Tibial artery (tissue), 4 donors: ENCODE results near the gene SFT2D1.
"Not testable (repeated sequence)": the region's sequence is repeated elsewhere in the genome, so short reads cannot be mapped to it uniquely, and the experiment has no call there.

ENCODE experiments used
- DNase-seq, 2 donors: peaks; one replicate each; pipeline ENCODE4 v3.0.0-alpha.2; 2019
- H3K27ac ChIP-seq, 2 donors: fragments of 200-600 bp; sonication (generic) in 1 of 2; 1 replicate in 1 of 2; 2 replicates in 1 of 2; pipeline ENCODE4 v1.5.1; 2018 to 2019; ENCODE audit warnings: mild to moderate bottlenecking in 1 of 2
- H3K27me3 ChIP-seq, 2 donors: fragments of 200-600 bp; sonication (generic) in 1 of 2; one replicate each; pipeline versions ENCODE4 v1.5.1 to v1.6.0; 2016 to 2019
- H3K36me3 ChIP-seq, 3 donors: fragments of 200-600 bp; sonication (generic) in 2 of 3; one replicate each; pipeline ENCODE4 v1.5.1; 2016 to 2019; ENCODE audit warnings: mild to moderate bottlenecking in 2 of 3
- H3K4me1 ChIP-seq, 4 donors: fragments of 200-600 bp; sonication (generic) in 2 of 4; 1 replicate in 3 of 4; 2 replicates in 1 of 4; pipeline ENCODE4 v1.5.1; 2016 to 2019
- H3K4me3 ChIP-seq, 2 donors: fragments of 200-600 bp; sonication (generic) in 1 of 2; 1 replicate in 1 of 2; 2 replicates in 1 of 2; pipeline ENCODE4 v1.5.1; 2018 to 2019; ENCODE audit warnings: mild to moderate bottlenecking in 2 of 2
- H3K9me3 ChIP-seq, 3 donors: fragments of 200-600 bp; sonication (generic) in 1 of 3; one replicate each; pipeline ENCODE4 v1.5.1; 2016 to 2019
- intact Hi-C: fragments of 100-400 bp; cut with DNase I; formaldehyde crosslinking; loops from one replicate; pipeline ENCODE4 v1.15.0; 2023; ENCODE audit warnings: low total_unique reads
- TF ChIP-seq, protein P1 (sequence below), 2 experiments: fragments of 200-600 bp in 1 of 2; fragments of 450-650 bp in 1 of 2; IDR thresholded peaks; one replicate each; pipeline ENCODE4 v1.5.1; 2017 to 2019; ENCODE audit warnings: antibody characterized with exemption in 2 of 2, mild to moderate bottlenecking in 1 of 2, moderate library complexity in 1 of 2

SFT2D1 gene

DNA sequence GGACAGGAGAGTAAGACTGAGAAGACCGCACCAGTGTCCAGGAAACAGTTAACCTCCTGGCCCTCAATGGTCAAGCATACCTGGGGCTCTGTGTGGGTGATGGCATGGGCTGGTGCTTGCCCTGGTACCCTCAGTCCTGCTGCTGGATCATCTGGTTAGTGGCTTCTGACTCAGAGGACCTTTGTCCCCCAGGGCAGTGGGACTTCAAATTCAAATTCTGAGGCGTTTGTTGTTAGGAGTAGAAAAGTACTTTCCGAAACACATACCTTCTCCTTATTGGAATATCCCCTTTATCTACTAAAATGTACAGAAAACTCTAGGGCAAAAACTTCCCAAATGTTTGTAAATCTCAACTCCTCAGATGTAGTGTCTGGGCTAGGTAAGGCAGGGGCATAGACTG, 4.1 kb upstream of the SFT2D1 start:
- TF ChIP-seq, protein P1, sequence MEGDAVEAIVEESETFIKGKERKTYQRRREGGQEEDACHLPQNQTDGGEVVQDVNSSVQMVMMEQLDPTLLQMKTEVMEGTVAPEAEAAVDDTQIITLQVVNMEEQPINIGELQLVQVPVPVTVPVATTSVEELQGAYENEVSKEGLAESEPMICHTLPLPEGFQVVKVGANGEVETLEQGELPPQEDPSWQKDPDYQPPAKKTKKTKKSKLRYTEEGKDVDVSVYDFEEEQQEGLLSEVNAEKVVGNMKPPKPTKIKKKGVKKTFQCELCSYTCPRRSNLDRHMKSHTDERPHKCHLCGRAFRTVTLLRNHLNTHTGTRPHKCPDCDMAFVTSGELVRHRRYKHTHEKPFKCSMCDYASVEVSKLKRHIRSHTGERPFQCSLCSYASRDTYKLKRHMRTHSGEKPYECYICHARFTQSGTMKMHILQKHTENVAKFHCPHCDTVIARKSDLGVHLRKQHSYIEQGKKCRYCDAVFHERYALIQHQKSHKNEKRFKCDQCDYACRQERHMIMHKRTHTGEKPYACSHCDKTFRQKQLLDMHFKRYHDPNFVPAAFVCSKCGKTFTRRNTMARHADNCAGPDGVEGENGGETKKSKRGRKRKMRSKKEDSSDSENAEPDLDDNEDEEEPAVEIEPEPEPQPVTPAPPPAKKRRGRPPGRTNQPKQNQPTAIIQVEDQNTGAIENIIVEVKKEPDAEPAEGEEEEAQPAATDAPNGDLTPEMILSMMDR (IDR thresholded peaks at IDR 0.05) = no peak
- H3K4me3 ChIP-seq = no peak overlapping the region
- H3K36me3 ChIP-seq = no peaks in the 10 kb centered on the region
- DNase-seq = no peak
- H3K4me1 ChIP-seq = peaks cover 0 to 12% (median 1%) of the 10 kb centered on the region in 4 donors
- intact Hi-C loops = no loop called here
- H3K27me3 ChIP-seq = no peaks in the 10 kb centered on the region
- no peaks in the 10 kb centered on the region for H3K9me3 ChIP-seq
- no peak overlapping the region for H3K27ac ChIP-seq

GRCh38 chr6:166345672-166346071, 3.3 kb upstream of the SFT2D1 start:
- peaks cover 0 to 20% (median 5%) of the 10 kb centered on the region in 4 donors for H3K4me1 ChIP-seq
- intact Hi-C loops, H3K9me3 ChIP-seq, H3K27ac ChIP-seq, H3K4me3 ChIP-seq, H3K27me3 ChIP-seq, DNase-seq, H3K36me3 ChIP-seq: not testable (repeated sequence)

DNA sequence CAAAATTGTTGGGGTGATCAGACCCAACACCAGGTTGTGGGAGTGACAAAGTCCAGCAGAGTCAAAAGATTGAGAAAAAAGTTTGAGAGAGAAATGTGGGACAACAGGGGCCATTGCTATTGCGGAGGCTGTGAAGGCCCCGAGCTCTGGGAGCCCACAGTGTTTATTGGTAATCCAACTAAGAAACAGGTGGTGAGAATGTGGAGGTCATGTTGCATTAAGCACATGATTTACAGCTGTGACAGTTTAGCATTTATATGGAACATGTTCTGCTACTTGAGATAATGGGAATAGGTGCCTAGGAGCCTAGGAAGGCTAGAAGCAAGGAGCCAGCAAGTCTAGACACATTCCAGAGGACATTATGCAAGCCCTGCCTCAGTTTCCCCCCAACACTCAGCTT, 2.6 kb upstream of the SFT2D1 start:
- intact Hi-C loops = loop anchor here (5.0 kb wide), 1 partner anchor 37 kb away; the partner anchor contains the start of gene MPC1
- H3K4me1 ChIP-seq = peaks cover 0 to 27% (median 12%) of the 10 kb centered on the region in 4 donors
- H3K36me3 ChIP-seq, H3K27ac ChIP-seq, DNase-seq, H3K27me3 ChIP-seq, H3K4me3 ChIP-seq, H3K9me3 ChIP-seq: not testable (repeated sequence)

GRCh38 chr6:166344240-166344639, 1.9 kb upstream of the SFT2D1 start:
- DNase-seq = no peak
- H3K9me3 ChIP-seq = no peaks in the 10 kb centered on the region
- H3K4me3 ChIP-seq = no peak overlapping the region
- H3K27ac ChIP-seq = no peak overlapping the region
- no peaks in the 10 kb centered on the region for H3K36me3 ChIP-seq
- H3K4me1 ChIP-seq = peaks cover 0 to 34% (median 16%) of the 10 kb centered on the region in 4 donors
- intact Hi-C loops = loop anchor here (5.0 kb wide), 1 partner anchor 38 kb away; the partner anchor contains the start of gene MPC1
- TF ChIP-seq, protein P1 (IDR thresholded peaks at IDR 0.05) = no peak
- H3K27me3 ChIP-seq = no peaks in the 10 kb centered on the region

DNA sequence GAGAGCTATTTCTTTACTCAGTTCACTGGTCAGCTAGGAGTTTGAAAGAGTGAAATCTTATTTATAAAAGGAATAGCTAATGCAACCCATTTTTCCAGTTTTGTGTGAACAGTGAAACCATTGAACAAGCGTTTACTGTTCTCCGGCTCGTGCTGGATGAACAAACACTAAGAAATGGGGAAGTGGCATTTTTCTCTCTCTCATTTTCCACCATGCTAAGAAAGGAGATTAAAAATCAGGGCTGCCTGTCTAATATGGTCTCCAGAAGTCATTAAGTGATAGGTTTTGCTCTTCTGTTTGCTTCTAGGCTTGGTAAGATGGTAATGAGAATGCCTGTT, 774 bp upstream of the SFT2D1 start:
- DNase-seq = no peak
- intact Hi-C loops = loop anchor here (5.0 kb wide), 1 partner anchor 39 kb away; the partner anchor contains the start of gene MPC1
- H3K36me3 ChIP-seq = no peaks in the 10 kb centered on the region
- H3K27me3 ChIP-seq = no peaks in the 10 kb centered on the region
- TF ChIP-seq, protein P1 (IDR thresholded peaks at IDR 0.05) = no peak
- H3K4me1 ChIP-seq = peaks cover 0 to 45% (median 21%) of the 10 kb centered on the region in 4 donors
- no peaks in the 10 kb centered on the region for H3K9me3 ChIP-seq
- H3K4me3 ChIP-seq = peak overlapping the region; percentile 63 to 75
- peak overlapping the region; percentile 83 to 87 for H3K27ac ChIP-seq

- Histone ChIP-seq H3K4me3 (peak overlapping the region; percentile 63 to 75), H3K36me3 (peaks cover 0 to 9% (median 0%) of the 10 kb centered on the region in 3 donors), H3K27me3 (no peaks in the 10 kb centered on the region), H3K27ac (peak overlapping the region; percentile 83 to 87), H3K4me1 (peaks cover 0 to 51% (median 23%) of the 10 kb centered on the region in 4 donors), H3K9me3 (no peaks in the 10 kb centered on the region)
- intact Hi-C loops = loop anchor here (5.0 kb wide), 1 partner anchor 40 kb away; the partner anchor contains the start of gene MPC1
- DNase-seq = no peak
- TF ChIP-seq, protein P1 (IDR thresholded peaks at IDR 0.05) = no peak
These were observed 382 bp downstream of the SFT2D1 start for GRCh38 chr6:166341977-166342348.

- TF ChIP-seq, protein P1 (IDR thresholded peaks at IDR 0.05) = no peak
- H3K4me1 ChIP-seq = peaks cover 0 to 52% (median 23%) of the 10 kb centered on the region in 4 donors
- no peak for DNase-seq
These were observed 881 bp downstream of the SFT2D1 start for GRCh38 chr6:166341464-166341863.

More at GRCh38 chr6:166341464-166341863, 881 bp downstream of the SFT2D1 start:
- peak overlapping the region; percentile 83 to 87 for H3K27ac ChIP-seq
- peak overlapping the region; percentile 63 to 75 for H3K4me3 ChIP-seq
- H3K36me3 ChIP-seq = peaks cover 0 to 12% (median 0%) of the 10 kb centered on the region in 3 donors
- no peaks in the 10 kb centered on the region for H3K27me3 ChIP-seq
- intact Hi-C loops = loop anchor here (5.0 kb wide), 1 partner anchor 41 kb away; the partner anchor contains the start of gene MPC1
- no peaks in the 10 kb centered on the region for H3K9me3 ChIP-seq
